GM21576 (cell line): ENCODE data around the gene ZNF532.
"Not testable (repeated sequence)": the region's sequence is repeated elsewhere in the genome, so short reads cannot be mapped to it uniquely, and the experiment has no call there.

Experiments used
- ATAC-seq: cut with Tn5 transposase; IDR thresholded peaks from one replicate; pipeline ENCODE4 v1.9.1; 2021; ENCODE audit warnings: mild to moderate bottlenecking, moderate library complexity; ENCODE audit not compliant: unreplicated experiment

The ZNF532 gene

GRCh38 chr18:58864146-58865032, at the start of gene ZNF532:
TSS of gene ZNF532 (plus strand) at chr18:58864877. CDS start in a region left out here.
- no peak for ATAC-seq

GRCh38 chr18:58819051-58819450, 45.6 kb upstream of the ZNF532 start:
- ATAC-seq = no peak

GRCh38 chr18:58820251-58820650, 44.4 kb upstream of the ZNF532 start:
- ATAC-seq = no peak

GRCh38 chr18:58822944-58823343, 41.7 kb upstream of the ZNF532 start:
- ATAC-seq = no peak

- ATAC-seq = no peak
Measured at GRCh38 chr18:58823412-58823811, 41.3 kb upstream of the ZNF532 start.

- not testable (repeated sequence) for ATAC-seq
Measured at GRCh38 chr18:58826926-58827325, 37.8 kb upstream of the ZNF532 start.

- ATAC-seq = no peak
Measured at GRCh38 chr18:58827428-58827827, 37.2 kb upstream of the ZNF532 start.

GRCh38 chr18:58827886-58828285, 36.8 kb upstream of the ZNF532 start:
- no peak for ATAC-seq

GRCh38 chr18:58828399-58829121, 36.1 kb upstream of the ZNF532 start:
- ATAC-seq = no peak

- no peak for ATAC-seq
Measured at GRCh38 chr18:58829263-58829662, 35.4 kb upstream of the ZNF532 start.

GRCh38 chr18:58829886-58830285, 34.8 kb upstream of the ZNF532 start:
- ATAC-seq = not testable (repeated sequence)

- ATAC-seq = no peak
Measured at GRCh38 chr18:58831606-58832005, 33.1 kb upstream of the ZNF532 start.

- ATAC-seq = no peak
Measured at GRCh38 chr18:58838165-58838860, 26.4 kb upstream of the ZNF532 start.

GRCh38 chr18:58838946-58839345, 25.7 kb upstream of the ZNF532 start:
- no peak for ATAC-seq

- ATAC-seq = no peak
Measured at GRCh38 chr18:58842978-58843687, 21.5 kb upstream of the ZNF532 start.

GRCh38 chr18:58843688-58844035, 21.0 kb upstream of the ZNF532 start:
- ATAC-seq = no peak

GRCh38 chr18:58844871-58845270, 19.8 kb upstream of the ZNF532 start:
- ATAC-seq = no peak

- ATAC-seq = no peak
Measured at GRCh38 chr18:58845928-58846724, 18.6 kb upstream of the ZNF532 start.

- no peak for ATAC-seq
Measured at GRCh38 chr18:58847383-58848071, 17.1 kb upstream of the ZNF532 start.
